Metanephros (tissue), 1 donor: ENCODE measurements around the gene MYOCOS. TPM values are rescaled to one million over a fixed set of nuclear protein-coding genes. Genes with fewer than 3 reads are reported as not detected.

Source experiments
- total RNA-seq: library from RNA; depleted of rRNA; stranded (reverse); fragments of >200 nt; gene quantifications from one replicate; pipeline ENCODE4 v1.2.3, GENCODE V29; 2014

MYOCOS gene, protein sequence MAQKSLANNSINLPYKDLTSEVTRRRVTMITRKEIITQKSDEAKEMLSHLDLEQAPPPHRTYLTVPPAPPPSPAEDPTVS
- total RNA-seq: 0.53 TPM

DNA sequence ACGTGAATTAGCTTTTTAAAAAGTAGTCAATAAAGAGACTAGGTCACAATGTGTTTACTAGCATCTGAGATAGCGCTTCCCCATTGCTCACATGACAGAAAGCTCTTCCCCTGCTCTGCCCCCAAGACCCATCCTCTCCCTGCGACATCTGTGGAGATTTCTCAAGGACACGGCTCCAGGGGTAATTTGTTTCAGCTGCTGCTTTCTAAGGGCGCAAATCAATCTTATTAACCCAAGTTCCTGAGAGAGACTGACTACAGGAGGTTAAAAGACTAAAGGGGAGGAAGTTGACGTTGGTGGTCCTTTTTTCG lies at the start of gene MYOCOS:
Gene MYOCOS, plus strand, starts transcription at position 92 of the 311 bp plus-strand sequence. CDS start 1,641 bp downstream, outside the sequence.

DNA sequence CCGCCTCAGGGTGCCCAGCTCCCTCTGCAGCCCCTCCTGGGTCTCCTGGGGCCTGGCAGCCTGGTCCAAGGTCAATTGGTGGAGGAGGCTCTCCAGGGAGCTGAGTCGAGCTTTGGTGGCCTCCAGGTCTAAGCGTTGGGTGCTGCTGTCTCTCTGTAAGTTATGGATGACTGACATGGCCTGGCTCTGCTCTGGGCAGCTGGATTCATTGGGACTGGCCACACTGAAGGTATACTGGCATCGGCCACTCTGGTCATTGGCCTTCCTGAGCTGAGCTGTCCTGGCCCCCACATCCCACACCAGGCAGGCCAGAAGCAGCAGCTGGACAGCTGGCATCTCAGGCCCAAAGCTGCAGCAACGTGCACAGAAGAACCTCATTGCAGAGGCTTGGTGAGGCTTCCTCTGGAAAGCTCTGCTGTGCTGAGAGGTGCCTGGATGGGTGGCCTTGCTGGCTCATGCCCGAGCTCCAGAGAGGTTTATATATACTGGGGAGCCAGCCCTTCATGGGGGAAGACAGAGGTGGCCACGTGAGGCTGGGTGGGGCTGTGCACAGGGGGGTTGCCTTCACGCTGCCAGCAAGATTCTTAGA lies 30.3 kb downstream of the MYOCOS start, which contains the start of gene MYOC:
Gene MYOC, minus strand, starts transcription at position 455 of the 589 bp plus-strand sequence. Its CDS starts 77 bp downstream, at position 378.

Other genes starting within 250 kb of the MYOCOS start
- gene PRRC2C, start 136.7 kb upstream of the MYOCOS start, total RNA-seq: 77.4 TPM
- 0.82 TPM for gene MYOC, start 30.4 kb downstream of the MYOCOS start, total RNA-seq
- 12.3 TPM for gene VAMP4, start 119.8 kb downstream of the MYOCOS start, total RNA-seq
- gene METTL13, start 159.4 kb downstream of the MYOCOS start, total RNA-seq: 27.1 TPM
- gene DNM3, start 219.3 kb downstream of the MYOCOS start, total RNA-seq: 7.6 TPM